Colonic mucosa (tissue), 4 donors: Measurements from ENCODE around the gene MYH9. TPM values are rescaled to one million over a fixed set of nuclear protein-coding genes. Genes with fewer than 3 reads are reported as not detected.

Experiments
- DNase-seq: peaks from one replicate; pipeline ENCODE4 v3.0.0-alpha.2; 2020
- H3K27ac ChIP-seq: fragments of 200-600 bp; one replicate; pipeline ENCODE4 v1.8.0; 2021
- H3K27me3 ChIP-seq: fragments of 200-600 bp; one replicate; pipeline ENCODE4 v1.8.0; 2021
- H3K36me3 ChIP-seq: fragments of 200-600 bp; one replicate; pipeline ENCODE4 v1.8.0; 2021
- H3K4me1 ChIP-seq: fragments of 200-600 bp; one replicate; pipeline ENCODE4 v1.8.0; 2021; ENCODE audit warnings: mild to moderate bottlenecking
- H3K4me3 ChIP-seq: fragments of 200-600 bp; one replicate; pipeline ENCODE4 v1.8.0; 2021
- H3K9ac ChIP-seq, 2 donors: one replicate each; pipeline ENCODE4 v1.7.0; 2013; ENCODE audit warnings: control low read depth in 2 of 2, low read depth in 2 of 2, low read length in 2 of 2
- H3K9me3 ChIP-seq: fragments of 200-600 bp; one replicate; pipeline ENCODE4 v1.8.0; 2021
- CTCF ChIP-seq: fragments of 200-600 bp; IDR thresholded peaks from one replicate; pipeline ENCODE4 v1.8.0; 2022; ENCODE audit warnings: antibody characterized with exemption, mild to moderate bottlenecking
- intact Hi-C: fragments of 100-400 bp; cut with DNase I; formaldehyde crosslinking; loops from one replicate; pipeline ENCODE4 v1.14.1; 2022
- total RNA-seq, 2 donors: library from RNA; stranded (reverse); fragmentation: NEBNext Ultra II Directional in 1 of 2; extraction: Animal tissue kit (Norgen Biotek cat#: 25700) in 1 of 2; gene quantifications; one replicate each; pipeline ENCODE4 v1.2.1, GENCODE V29; 2021
- donor health status: healthy.
- donor health status: DM: no; HTN: no; CAD: no.
- donor health status: DM: no; HTN: no; CAD: no.

Gene MYH9
- total RNA-seq, 2 donors from 2014 or later: 711 to 719 TPM

GRCh38 chr22:36299911-36300310 is 87.9 kb downstream of the MYH9 start:
- no peak overlapping the region for H3K9ac ChIP-seq
- no peaks in the 10 kb centered on the region for H3K27me3 ChIP-seq
- H3K36me3 ChIP-seq: peaks cover 86% of the 10 kb centered on the region
- no peaks in the 10 kb centered on the region for H3K4me1 ChIP-seq
- intact Hi-C loops: no loop called here
- H3K27ac ChIP-seq: no peak overlapping the region
- DNase-seq: no peak
- no peaks in the 10 kb centered on the region for H3K9me3 ChIP-seq
- no peak for TF ChIP-seq CTCF
- H3K4me3 ChIP-seq: no peak overlapping the region

- H3K36me3 ChIP-seq: peaks cover 89% of the 10 kb centered on the region
- DNase-seq: no peak
- H3K27me3 ChIP-seq: no peaks in the 10 kb centered on the region
- H3K4me1 ChIP-seq: no peaks in the 10 kb centered on the region
- H3K9me3 ChIP-seq: no peaks in the 10 kb centered on the region
- H3K9ac ChIP-seq: no peak overlapping the region
- intact Hi-C loops: no loop called here
- no peak for TF ChIP-seq CTCF
- no peak overlapping the region for H3K27ac ChIP-seq
- H3K4me3 ChIP-seq: no peak overlapping the region
These were observed 88.5 kb downstream of the MYH9 start for GRCh38 chr22:36299295-36299694.

GRCh38 chr22:36298601-36299000 is 89.2 kb downstream of the MYH9 start:
- Histone ChIP-seq H3K4me1 (no peaks in the 10 kb centered on the region), H3K9ac (no peak overlapping the region), H3K27me3 (no peaks in the 10 kb centered on the region), H3K27ac (no peak overlapping the region), H3K4me3 (no peak overlapping the region), H3K9me3 (no peaks in the 10 kb centered on the region), H3K36me3 (peaks cover 89% of the 10 kb centered on the region)
- no peak for DNase-seq
- no peak for TF ChIP-seq CTCF
- intact Hi-C loops: no loop called here

GRCh38 chr22:36298118-36298517 is 89.6 kb downstream of the MYH9 start:
- H3K27ac ChIP-seq: no peak overlapping the region
- no peaks in the 10 kb centered on the region for H3K4me1 ChIP-seq
- no peak overlapping the region for H3K9ac ChIP-seq
- no peaks in the 10 kb centered on the region for H3K27me3 ChIP-seq
- no peak overlapping the region for H3K4me3 ChIP-seq
- no peak for TF ChIP-seq CTCF
- peaks cover 92% of the 10 kb centered on the region for H3K36me3 ChIP-seq
- intact Hi-C loops: no loop called here
- DNase-seq: no peak
- no peaks in the 10 kb centered on the region for H3K9me3 ChIP-seq

GRCh38 chr22:36297568-36297967 is 90.2 kb downstream of the MYH9 start:
- Histone ChIP-seq H3K36me3 (peaks cover 90% of the 10 kb centered on the region), H3K9me3 (no peaks in the 10 kb centered on the region), H3K27ac (no peak overlapping the region), H3K27me3 (no peaks in the 10 kb centered on the region), H3K4me3 (no peak overlapping the region), H3K9ac (no peak overlapping the region), H3K4me1 (no peaks in the 10 kb centered on the region)
- no peak for TF ChIP-seq CTCF
- intact Hi-C loops: no loop called here
- no peak for DNase-seq

- Histone ChIP-seq H3K9me3 (no peaks in the 10 kb centered on the region), H3K36me3 (peaks cover 94% of the 10 kb centered on the region), H3K27me3 (no peaks in the 10 kb centered on the region), H3K9ac (no peak overlapping the region), H3K4me1 (no peaks in the 10 kb centered on the region), H3K27ac (no peak overlapping the region), H3K4me3 (no peak overlapping the region)
- DNase-seq: no peak
- intact Hi-C loops: no loop called here
- no peak for TF ChIP-seq CTCF
These were observed 91.1 kb downstream of the MYH9 start for GRCh38 chr22:36296690-36297089.
